GM12801 (cell line): ENCODE measurements around the gene FAM83D.

ENCODE experiments used
- CTCF ChIP-seq: IDR thresholded peaks from one replicate; pipeline ENCODE4 v1.5.1; 2011; ENCODE audit warnings: control low read depth; ENCODE audit not compliant: insufficient read length; ENCODE audit errors: extremely low read depth

The FAM83D gene

GRCh38 chr20:38947931-38948362, 21.7 kb downstream of the FAM83D start:
- no peak for TF ChIP-seq CTCF

- TF ChIP-seq CTCF, result no peak
Measured at GRCh38 chr20:38950254-38950653, 24.0 kb downstream of the FAM83D start.

GRCh38 chr20:38951611-38952010, 25.4 kb downstream of the FAM83D start:
- TF ChIP-seq CTCF, result no peak

- TF ChIP-seq CTCF, result no peak
Measured at GRCh38 chr20:38952153-38952552, 25.9 kb downstream of the FAM83D start.

- no peak for TF ChIP-seq CTCF
Measured at GRCh38 chr20:38953630-38954340, 27.6 kb downstream of the FAM83D start.

GRCh38 chr20:38957235-38957876, 31.1 kb downstream of the FAM83D start:
- no peak for TF ChIP-seq CTCF

- TF ChIP-seq CTCF, result no peak
Measured at GRCh38 chr20:38957915-38958485, 31.8 kb downstream of the FAM83D start.
